A673 (cell line): ENCODE measurements around the gene VDAC1. TPM values are rescaled to one million over a fixed set of nuclear protein-coding genes. Genes with fewer than 3 reads are reported as not detected.

Experiments used
- BruUV-seq: library from RNA; stranded (reverse); fragments of 400-500 nt; replicated peaks from 2 replicates; lab custom pipeline; 2021; lab: Mats Ljungman, UMichigan
- CTCF ChIA-PET: fragments of 300-600 bp; sonication (Branson Sonifier 250); formaldehyde crosslinking; loops from one replicate; lab custom pipeline; 2022; ENCODE audit warnings: antibody characterized with exemption; lab: Charles Lee
- POLR2A ChIA-PET: fragments of 300-600 bp; sonication (Branson Sonifier 250); formaldehyde crosslinking; loops from one replicate; lab custom pipeline; 2022; ENCODE audit warnings: antibody characterized with exemption; ENCODE audit not compliant: low non-redundant PET; lab: Charles Lee
- DNase-seq: peaks from one replicate; pipeline ENCODE4 v3.0.0-alpha.2; 2015; ENCODE audit warnings: low spot score
- H3K27ac ChIP-seq: fragments of 200-600 bp; sonication (generic); 2 replicates; pipeline ENCODE4 v1.5.1; 2016; ENCODE audit warnings: mixed run types, low read depth, mild to moderate bottlenecking, mixed read lengths, antibody characterized with exemption, low read length; ENCODE audit not compliant: poor library complexity, severe bottlenecking
- H3K27me3 ChIP-seq: fragments of 200-600 bp; sonication (generic); replicated peaks from 2 replicates; pipeline ENCODE4 v1.6.1; 2017; ENCODE audit warnings: mixed run types, low read depth, mild to moderate bottlenecking, mixed read lengths, antibody characterized with exemption, low read length; ENCODE audit not compliant: insufficient read depth, poor library complexity
- H3K36me3 ChIP-seq: fragments of 200-600 bp; sonication (generic); 2 replicates; pipeline ENCODE4 v1.6.1; 2016; ENCODE audit warnings: mixed run types, mild to moderate bottlenecking, mixed read lengths, antibody characterized with exemption, low read length; ENCODE audit not compliant: insufficient read depth, poor library complexity, severe bottlenecking
- H3K4me1 ChIP-seq: fragments of 200-600 bp; sonication (generic); 2 replicates; pipeline ENCODE4 v1.6.1; 2017; ENCODE audit warnings: mixed run types, mild to moderate bottlenecking, mixed read lengths, antibody characterized with exemption, low read length; ENCODE audit not compliant: insufficient read depth, poor library complexity, severe bottlenecking
- H3K4me3 ChIP-seq: fragments of 200-600 bp; sonication (generic); 2 replicates; pipeline ENCODE4 v1.5.1; 2016; ENCODE audit warnings: low read depth, mixed run types, mild to moderate bottlenecking, mixed read lengths, low read length; ENCODE audit not compliant: poor library complexity, severe bottlenecking
- H3K9me3 ChIP-seq: fragments of 200-600 bp; sonication (generic); 2 replicates; pipeline ENCODE4 v1.6.1; 2016; ENCODE audit warnings: mixed run types, low read depth, mild to moderate bottlenecking, mixed read lengths, antibody characterized with exemption, low read length; ENCODE audit not compliant: poor library complexity, severe bottlenecking
- EZH2 ChIP-seq: fragments of 200-600 bp; sonication (generic); IDR thresholded peaks from 2 replicates; pipeline ENCODE4 v1.6.1; 2017; ENCODE audit warnings: borderline replicate concordance, low read depth, mild to moderate bottlenecking, mixed read lengths, antibody characterized with exemption, low read length; ENCODE audit not compliant: poor library complexity, severe bottlenecking
- intact Hi-C: fragments of 100-400 bp; cut with micrococcal nuclease; formaldehyde crosslinking; loops from one replicate; pipeline ENCODE4 v1.10.0; 2022; ENCODE audit not compliant: unreplicated experiment
- total RNA-seq: library from RNA; stranded (reverse); gene quantifications from 2 replicates; pipeline ENCODE4 v1.2.3, GENCODE V29; 2021
- TF ChIP-seq, protein P1 (sequence below): fragments of 300-800, 200-600 bp; sonication (generic); conservative IDR thresholded peaks from 2 replicates; pipeline ENCODE4 v1.5.1; 2017; ENCODE audit warnings: low read depth, mild to moderate bottlenecking, antibody characterized with exemption, low read length, moderate library complexity, mixed read lengths

VDAC1 gene
- total RNA-seq, 1 experiment from 2014 or later: 367 TPM

DNA sequence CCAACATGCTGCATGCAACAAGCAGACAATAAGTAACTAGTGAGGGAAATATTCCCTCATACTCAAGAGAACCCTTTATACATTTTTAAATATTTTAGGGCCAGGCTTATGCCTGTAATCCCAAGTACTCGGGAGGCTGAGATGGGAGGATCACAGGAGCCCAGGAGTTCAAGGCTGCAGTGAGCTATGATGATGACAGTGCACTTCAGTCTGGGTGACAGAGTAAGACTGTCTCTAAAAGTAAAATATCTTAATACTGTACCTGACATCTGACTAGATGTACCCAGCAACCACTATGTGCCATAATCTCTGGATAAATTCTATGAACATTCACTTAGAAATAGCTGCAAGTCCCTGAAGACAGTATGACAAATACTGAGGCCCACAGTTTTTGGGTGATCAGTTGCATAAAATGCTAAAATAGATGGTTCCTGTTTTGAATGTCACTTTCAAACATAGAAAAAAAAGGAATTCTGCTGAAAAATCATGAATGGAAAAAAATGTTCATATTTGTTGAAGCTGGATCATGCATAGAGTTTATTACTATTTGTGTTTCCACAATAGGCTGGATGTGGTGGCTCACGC is 34.4 kb downstream of the VDAC1 start:
- Histone ChIP-seq H3K36me3 (peaks cover 26% of the 10 kb centered on the region), H3K27ac (peak overlapping the region; percentile 92), H3K27me3 (no peaks in the 10 kb centered on the region), H3K9me3 (no peaks in the 10 kb centered on the region), H3K4me1 (peaks cover 9% of the 10 kb centered on the region), H3K4me3 (no peak overlapping the region)
- ChIA-PET POLR2A (no interaction called here), CTCF (interaction anchor here (1.2 kb wide), 1 partner anchor 26 kb away, joined by 3 read pairs; no protein-coding TSS in a partner anchor)
- DNase-seq: no peak
- BruUV-seq: no TSS peak
- no peak for TF ChIP-seq EZH2
- TF ChIP-seq, protein P1, sequence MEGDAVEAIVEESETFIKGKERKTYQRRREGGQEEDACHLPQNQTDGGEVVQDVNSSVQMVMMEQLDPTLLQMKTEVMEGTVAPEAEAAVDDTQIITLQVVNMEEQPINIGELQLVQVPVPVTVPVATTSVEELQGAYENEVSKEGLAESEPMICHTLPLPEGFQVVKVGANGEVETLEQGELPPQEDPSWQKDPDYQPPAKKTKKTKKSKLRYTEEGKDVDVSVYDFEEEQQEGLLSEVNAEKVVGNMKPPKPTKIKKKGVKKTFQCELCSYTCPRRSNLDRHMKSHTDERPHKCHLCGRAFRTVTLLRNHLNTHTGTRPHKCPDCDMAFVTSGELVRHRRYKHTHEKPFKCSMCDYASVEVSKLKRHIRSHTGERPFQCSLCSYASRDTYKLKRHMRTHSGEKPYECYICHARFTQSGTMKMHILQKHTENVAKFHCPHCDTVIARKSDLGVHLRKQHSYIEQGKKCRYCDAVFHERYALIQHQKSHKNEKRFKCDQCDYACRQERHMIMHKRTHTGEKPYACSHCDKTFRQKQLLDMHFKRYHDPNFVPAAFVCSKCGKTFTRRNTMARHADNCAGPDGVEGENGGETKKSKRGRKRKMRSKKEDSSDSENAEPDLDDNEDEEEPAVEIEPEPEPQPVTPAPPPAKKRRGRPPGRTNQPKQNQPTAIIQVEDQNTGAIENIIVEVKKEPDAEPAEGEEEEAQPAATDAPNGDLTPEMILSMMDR: no peak
- intact Hi-C loops: no loop called here

DNA sequence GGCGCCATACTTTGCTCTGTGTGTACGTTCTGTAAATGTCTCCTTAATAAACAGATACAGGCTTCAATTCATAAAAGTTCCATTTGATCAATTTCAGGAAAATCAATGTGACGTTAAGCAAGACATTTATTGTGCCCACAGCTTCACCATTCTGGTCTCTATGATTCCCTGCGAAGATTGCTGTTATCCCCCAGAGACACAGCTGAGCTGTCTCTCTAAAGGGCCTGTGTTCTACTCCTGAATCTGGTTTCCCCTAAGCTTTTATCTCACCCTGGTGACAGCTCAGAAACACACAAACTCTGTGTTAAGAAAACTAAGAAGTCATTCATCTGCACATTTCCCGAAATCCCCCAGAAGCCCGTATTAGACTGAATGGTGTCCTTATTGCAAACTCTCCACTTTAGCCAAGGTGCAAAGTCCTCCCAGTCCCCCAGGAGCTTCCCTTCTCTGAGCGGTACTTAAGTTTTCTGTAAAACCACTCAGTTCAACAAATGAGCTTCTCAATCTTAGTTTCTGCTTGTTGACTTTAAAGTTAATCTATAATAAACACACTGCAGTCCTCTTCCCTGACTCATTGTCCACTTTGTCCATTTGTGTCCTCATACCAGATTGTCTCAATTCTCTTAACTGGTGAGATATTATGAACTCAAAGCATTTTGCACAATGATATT is 35.0 kb downstream of the VDAC1 start:
- H3K9me3 ChIP-seq: no peaks in the 10 kb centered on the region
- TF ChIP-seq, protein P1: no peak
- TF ChIP-seq EZH2: no peak
- intact Hi-C loops: no loop called here
- ChIA-PET POLR2A (no interaction called here), CTCF (interaction anchor here (1.2 kb wide), 1 partner anchor 26 kb away, joined by 3 read pairs; no protein-coding TSS in a partner anchor)
- no peaks in the 10 kb centered on the region for H3K27me3 ChIP-seq
- peak overlapping the region; percentile 92 for H3K27ac ChIP-seq
- peaks cover 9% of the 10 kb centered on the region for H3K4me1 ChIP-seq
- H3K4me3 ChIP-seq: no peak overlapping the region
- no TSS peak for BruUV-seq
- no peak for DNase-seq
- H3K36me3 ChIP-seq: peaks cover 20% of the 10 kb centered on the region

DNA sequence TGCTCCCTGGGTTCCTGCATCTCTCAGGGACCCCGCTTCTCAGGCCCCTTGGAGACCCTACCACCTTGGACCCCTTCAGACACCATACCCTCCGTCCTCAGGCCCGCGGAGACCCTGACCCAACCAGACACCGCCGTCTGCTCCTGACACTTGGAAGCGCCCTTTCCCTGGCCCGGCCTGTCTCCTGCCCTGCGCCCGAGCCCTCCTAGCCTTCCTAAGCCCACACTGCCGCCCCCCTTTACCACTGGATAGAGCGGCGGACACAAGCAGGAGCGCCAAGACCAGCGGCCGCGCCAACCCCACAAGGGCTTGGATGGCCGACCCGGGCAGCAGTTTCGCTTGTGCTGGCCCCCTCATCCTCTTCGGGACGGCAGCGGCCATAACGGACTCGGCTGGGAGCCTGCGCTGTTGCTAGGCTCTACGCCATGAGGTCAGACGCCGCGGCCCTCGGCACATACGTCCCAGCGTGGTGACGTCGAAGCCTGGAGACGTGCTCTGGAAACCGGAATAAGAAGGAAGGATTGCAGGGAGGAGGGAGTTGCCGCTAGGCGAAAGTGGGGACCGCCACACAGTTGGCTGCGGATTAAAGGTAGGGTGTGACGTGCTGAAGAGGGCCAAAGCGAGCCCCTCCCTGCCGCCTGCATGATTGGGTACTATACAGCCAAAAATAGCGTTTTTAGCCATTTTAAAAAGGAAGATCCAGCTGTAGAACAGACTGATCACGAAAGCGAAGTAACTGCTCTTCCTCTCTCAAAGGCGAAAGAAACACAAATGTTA is 36.4 kb downstream of the VDAC1 start, which contains the start of gene C5orf15:
TSS of gene C5orf15 (minus strand) at position 422 of the 777 bp plus-strand sequence. CDS start at position 381, 41 bp downstream.
- DNase-seq: peak; percentile 99
- BruUV-seq: no TSS peak
- Histone ChIP-seq H3K36me3 (peaks cover 15% of the 10 kb centered on the region), H3K4me1 (peaks cover 9% of the 10 kb centered on the region), H3K27ac (peak within 1 kb of the TSS; percentile 92), H3K9me3 (no peaks in the 10 kb centered on the region), H3K4me3 (peak within 1 kb of the TSS; percentile 87), H3K27me3 (no peaks in the 10 kb centered on the region)
- ChIA-PET POLR2A (no interaction called here), CTCF (no interaction called here)
- intact Hi-C loops: no loop called here
- TF ChIP-seq EZH2: no peak
- TF ChIP-seq, protein P1: no peak
